NCI-H1694 treated with DMSO at 0.1 percent for 48 hours (cell line): ENCODE data around the gene SEPTIN2.
A peak's percentile ranks its signal among the peaks of the same experiment; 100 is the strongest.
"Not testable (repeated sequence)": the region's sequence is repeated elsewhere in the genome, so short reads cannot be mapped to it uniquely, and the experiment has no call there.

Experiments
- DNase-seq: peaks from one replicate; lab custom pipeline; 2025; lab: John Stamatoyannopoulos, UW

SEPTIN2 gene

GRCh38 chr2:241315879-241316631, at the start of gene SEPTIN2:
Gene SEPTIN2 (plus strand): TSS chr2:241315925. CDS start chr2:241324233, 8,308 bp downstream.
- peak; percentile 30 for DNase-seq

DNA sequence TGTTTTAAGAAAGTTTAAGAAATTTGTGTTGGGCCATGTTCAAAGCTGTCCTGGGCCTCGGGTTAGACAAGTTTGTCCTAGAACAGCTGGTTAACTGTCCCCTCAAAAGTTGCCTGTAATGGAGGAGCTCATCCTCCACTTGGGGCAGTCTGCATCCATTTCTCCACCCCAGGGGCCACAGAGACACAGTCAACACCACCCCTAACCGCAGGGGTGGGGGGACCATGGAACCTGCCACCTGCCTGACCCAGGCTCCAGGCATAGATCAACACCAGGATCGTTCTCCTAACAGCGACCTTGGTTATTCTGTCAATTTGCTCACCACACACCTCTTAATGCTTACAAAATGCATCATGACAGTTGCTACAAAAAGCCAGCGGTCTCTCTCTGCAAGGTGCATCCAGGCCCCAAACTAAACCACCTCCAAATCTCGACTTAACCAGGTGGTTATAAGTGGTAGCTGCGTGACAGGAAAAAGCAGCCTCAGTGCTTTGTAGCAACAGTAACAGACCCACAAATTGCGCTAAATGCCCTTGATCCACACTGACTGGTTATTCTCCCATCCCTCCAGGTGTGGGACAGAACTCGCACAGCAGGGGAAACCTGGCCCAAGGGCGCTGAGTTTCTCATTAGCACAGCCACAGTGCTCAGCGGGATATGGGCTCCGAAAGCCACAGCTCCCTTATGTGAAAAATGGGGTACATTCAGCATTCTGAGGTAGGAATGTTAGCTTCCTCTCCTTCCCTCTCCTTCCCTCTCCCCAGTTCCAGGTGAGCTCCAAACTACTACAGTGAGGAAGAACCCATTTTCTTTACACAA, 48.3 kb upstream of the SEPTIN2 start:
- DNase-seq, result no peak

- no peak for DNase-seq
Observed at GRCh38 chr2:241268306-241268705, 47.4 kb upstream of the SEPTIN2 start.

DNA sequence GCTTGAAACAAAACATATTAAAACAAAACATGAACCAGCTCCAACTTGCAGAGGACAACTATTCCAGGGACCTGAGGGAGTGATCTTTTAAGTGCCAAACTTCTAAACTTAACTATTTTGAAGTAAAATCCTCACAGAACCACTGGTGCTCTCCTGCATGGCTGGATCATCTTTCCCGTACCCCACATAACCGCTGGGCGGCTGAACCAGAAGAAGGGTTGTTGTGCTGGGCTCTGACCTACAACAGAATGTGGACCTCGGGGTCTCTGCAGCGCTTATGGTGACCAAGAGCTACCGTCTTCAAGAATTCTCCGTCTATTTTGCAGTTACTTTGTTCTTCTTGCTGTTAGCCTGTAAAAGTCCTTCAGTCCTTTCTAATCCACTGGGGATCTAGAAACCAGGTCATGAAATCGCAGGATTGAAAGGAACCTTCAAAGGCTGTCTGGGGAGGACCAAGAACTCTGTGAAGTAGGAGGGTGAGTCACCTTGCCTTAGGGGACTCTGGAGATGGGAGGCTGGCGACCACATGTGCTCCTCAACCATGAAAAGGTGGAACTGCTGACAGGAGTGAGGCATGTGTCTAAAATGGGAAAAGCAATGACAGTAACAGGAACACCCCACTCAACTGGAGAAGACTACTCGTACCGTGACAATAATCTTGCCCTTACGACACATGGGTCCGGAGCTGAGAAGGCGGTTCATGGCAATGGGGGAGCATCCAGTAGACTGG, 46.8 kb upstream of the SEPTIN2 start:
- no peak for DNase-seq

GRCh38 chr2:241269707-241270520, 45.8 kb upstream of the SEPTIN2 start:
- no peak for DNase-seq

- no peak for DNase-seq
Observed at GRCh38 chr2:241270531-241270930, 45.2 kb upstream of the SEPTIN2 start.

DNA sequence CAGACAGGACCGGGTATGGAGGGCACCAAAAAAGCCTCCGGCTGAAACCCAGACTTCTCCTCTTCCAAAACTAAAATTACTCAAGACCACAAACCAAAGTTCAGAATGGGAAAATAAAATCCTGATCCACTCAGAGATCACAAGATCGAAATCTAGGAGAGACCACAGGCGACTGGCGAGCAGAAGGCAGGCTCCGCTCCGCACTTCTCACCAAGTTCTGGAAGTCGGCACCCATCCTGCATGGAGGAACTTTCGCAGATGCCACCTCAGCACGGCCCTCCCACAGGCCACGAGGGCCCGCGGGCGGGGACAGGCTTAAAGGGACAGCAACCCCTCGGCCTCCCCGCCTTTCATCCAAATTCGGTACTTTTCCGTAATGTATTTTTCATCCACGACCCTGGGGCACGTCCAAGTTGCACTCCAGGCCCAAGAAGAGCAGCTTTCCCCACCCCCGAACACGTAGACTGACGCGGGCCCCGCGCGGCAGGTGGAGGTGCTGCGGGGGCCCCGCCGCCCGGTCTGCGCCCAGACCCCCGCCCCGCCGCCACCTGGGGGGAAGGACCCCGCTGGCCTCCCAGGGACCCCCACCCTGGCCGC, 43.9 kb upstream of the SEPTIN2 start:
- no peak for DNase-seq

DNA sequence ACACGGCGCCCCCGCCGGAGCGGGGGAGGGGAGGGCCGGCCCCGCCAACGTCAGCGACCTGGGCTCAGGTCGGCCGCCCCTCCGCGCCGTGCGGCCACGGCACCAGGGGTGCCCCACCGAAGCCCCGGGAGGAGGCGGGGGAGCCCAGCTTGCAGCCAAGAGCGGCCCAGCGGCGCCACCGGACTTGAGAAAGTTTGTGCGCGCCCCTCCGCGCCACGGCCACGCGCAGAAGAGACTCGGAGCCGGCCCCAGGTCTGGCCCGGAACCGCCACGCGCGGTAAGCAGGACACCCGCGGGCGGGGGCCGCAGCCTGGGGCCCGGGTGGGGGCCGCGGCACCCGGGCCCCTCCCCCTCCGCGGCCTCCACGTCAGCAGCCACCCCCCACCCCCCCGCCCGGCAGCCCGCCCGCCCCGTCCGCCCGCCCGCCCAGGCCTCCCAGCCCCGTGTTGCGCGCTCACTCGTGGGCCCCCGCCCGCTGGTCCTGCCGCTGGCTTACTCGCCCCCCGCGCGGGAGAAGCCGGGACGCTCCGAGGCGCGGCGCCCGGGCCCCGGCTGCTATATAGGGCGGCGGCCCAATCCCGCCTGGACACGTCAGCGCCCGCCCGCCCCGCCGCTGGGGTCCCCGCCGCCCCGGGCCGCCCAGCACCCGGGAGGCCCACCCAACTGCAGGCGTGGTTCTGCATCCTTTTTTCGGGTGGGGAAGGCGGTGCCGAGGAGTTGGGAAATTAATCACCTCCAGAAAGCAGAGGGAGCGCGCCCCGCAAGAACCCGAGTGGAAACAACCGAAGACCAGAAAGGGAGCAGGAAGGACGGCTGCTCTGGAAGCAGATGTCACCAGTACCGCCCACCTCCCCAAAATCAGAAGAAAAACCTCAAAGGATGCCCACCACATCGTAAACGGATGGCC, 43.2 kb upstream of the SEPTIN2 start:
- DNase-seq, result peak; percentile 18

- DNase-seq, result no peak
Observed at GRCh38 chr2:241273210-241274020, 42.3 kb upstream of the SEPTIN2 start.

DNA sequence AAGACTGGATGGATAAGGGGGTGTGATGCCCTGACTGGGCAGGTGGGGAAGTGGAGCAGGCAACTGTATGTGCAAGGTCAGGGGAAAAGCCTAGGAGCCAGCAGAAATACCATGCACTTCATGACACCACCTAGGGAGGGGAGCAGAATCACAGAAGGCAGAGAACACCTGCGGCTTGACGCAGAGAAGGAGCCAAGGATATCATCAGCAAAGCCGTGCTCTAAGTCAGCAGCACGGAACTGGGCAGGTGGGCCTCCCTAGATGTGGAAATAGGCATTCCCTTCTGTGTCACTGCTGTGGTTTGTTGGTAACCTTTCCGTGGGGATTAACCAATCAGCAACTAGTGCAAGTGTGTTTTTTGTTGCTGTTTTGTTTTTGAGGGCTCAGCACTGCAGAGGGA, 41.6 kb upstream of the SEPTIN2 start:
- no peak for DNase-seq

- DNase-seq, result no peak
Observed at GRCh38 chr2:241275504-241275903, 40.2 kb upstream of the SEPTIN2 start.

DNA sequence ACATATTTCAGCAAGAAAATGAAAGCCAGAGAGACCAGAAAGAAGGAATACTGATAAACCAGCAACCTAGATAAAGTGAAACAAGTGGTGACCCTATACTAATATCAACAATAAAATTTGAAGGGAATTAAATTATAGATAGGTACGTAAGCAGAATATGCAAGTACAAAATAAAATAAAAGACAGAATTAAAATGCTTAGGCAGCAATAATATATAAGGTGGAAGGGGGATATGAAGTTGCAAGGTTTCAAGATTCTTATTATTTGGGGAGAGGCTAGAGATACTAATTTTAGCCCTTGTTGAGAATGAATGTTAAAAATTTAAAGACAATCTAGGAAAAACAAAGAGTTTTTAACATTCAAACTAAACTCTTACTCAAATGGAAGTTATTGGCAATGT, 39.8 kb upstream of the SEPTIN2 start:
- DNase-seq, result no peak

DNA sequence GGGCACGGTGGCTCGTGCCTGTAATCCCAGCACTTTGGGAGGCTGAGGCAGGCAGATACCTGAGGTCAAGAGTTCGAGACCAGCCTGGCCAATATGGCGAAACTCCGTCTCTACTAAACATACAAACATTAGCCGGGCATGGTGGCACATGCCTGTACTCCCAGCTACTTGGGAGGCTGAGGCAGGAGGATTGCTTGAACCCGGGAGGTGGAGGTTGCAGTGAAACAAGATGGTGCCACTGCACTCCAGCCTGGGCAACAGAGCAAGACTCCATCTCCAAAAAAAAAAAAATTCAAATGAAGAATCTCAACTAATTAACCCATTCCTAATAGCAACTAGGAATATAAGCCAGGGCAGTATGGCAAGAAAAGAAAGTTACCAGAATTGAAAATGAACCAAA, 37.4 kb upstream of the SEPTIN2 start:
- not testable (repeated sequence) for DNase-seq

DNA sequence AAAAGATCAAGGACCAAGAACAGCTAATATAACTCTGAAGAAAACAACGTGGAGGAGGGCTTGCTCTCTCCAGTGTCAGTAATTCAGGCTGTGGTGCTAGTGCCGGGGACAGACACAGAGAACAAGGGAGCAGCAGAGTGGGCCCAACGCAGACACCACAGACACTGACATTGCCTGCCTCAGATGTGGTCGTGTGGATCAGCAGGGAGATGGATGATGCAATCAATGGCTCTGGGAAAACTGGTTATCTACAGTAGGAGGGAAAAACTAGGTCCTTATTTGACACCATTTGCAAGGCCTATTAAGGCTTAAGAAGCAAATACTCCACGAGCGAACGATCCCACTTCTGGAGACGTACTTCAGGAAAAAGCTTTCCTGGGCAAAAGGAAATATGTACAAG, 36.3 kb upstream of the SEPTIN2 start:
- DNase-seq, result no peak

DNA sequence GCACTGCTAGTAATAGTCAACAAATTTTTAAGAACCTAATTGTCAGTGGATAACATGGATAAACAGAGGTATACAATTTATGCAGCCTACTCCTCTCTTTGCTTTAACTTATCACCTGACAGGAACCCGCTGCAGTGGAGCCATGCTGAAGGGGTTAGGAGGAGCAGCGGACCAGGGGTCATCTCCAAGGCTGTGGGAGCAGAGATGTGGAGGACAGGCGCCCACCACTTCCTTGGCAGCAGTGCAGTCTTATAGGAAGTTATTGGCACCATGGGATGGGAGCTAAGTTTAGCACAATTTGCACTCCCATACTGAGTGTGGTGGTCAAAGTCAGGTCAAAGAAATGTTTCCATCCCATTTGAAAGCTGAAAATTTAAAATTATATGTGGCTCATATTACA, 35.9 kb upstream of the SEPTIN2 start:
- no peak for DNase-seq

GRCh38 chr2:241280291-241280690, 35.4 kb upstream of the SEPTIN2 start:
- DNase-seq, result no peak

GRCh38 chr2:241282555-241282954, 33.2 kb upstream of the SEPTIN2 start:
- DNase-seq, result no peak

DNA sequence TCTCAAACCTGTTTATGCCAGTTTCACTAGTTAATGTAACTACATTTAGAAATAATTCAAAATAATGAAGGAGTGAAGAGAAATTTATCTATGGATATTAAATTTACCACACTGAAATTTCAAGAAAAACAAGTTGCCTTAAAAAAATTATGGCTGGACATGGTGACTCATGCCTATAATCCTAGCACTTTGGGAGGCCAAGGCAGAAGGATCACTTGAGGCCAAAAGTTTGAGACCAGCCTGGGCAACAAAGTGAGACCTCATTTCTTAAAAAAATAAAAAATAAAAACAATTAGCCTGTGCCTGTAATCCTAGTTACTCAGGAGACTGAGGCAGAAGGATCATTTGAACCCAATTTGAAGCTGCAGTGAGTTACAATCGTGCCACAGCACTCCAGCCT, 30.1 kb upstream of the SEPTIN2 start:
- DNase-seq, result no peak

DNA sequence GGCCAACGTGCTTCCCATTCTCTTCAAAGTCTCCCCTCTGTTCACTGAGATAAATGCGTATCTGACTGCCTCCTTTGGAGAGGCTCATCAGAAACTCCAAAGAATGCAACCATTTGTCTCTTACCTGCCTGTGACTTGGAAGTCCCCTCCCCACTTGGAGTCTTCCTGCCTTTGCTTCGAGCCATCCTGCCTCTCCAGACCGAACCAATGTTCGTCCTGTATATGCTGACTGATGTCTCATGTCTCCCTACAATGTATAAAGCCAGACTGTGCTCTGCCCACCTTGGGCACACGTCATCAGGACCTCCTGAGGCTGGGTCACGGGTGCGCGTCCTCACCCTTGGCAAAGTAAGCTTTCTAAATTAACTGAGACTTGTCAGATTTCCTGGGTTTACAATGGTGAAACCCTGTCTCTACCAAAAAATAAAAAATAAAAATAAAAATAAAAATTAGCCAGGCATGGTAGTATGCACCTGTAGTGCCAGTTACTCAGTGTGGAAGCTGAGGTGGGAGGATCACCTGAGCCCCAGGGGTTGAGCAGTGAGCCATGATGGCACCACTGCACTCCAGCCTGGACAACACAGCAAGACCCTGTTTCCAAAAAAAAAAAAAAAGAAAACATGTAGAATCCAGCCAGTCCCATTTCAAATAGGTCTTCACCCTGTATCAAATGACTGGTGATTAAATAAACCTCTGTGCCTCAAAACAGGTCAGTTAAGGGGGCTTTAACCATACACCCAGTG, 29.2 kb upstream of the SEPTIN2 start:
- DNase-seq, result no peak
